Lung (tissue), 12 donors: ENCODE measurements around the gene TTLL9. TPM values are rescaled to one million over a fixed set of nuclear protein-coding genes. Genes with fewer than 3 reads are reported as not detected.
A peak's percentile ranks its signal among the peaks of the same experiment; 100 is the strongest.

Experiments used
- ATAC-seq: fragments of 200-7000 bp; cut with Tn5 transposase; one replicate; pipeline ENCODE4 v1.9.1; 2020; ENCODE audit warnings: moderate number of reproducible peaks; ENCODE audit not compliant: insufficient read depth, low FRiP score
- DNase-seq, 3 donors: peaks; one replicate each; pipeline ENCODE4 v3.0.0-alpha.2; 2013 to 2017
- H3K27ac ChIP-seq, 2 donors: one replicate each; pipeline ENCODE4 v1.5.1; 2013; ENCODE audit warnings: mild to moderate bottlenecking in 2 of 2, moderate library complexity in 2 of 2, control low read depth in 1 of 2, inconsistent platforms in 1 of 2, low read depth in 1 of 2, low read length in 1 of 2
- H3K27me3 ChIP-seq, 3 donors: one replicate each; pipeline ENCODE4 v1.5.1; 2013; ENCODE audit warnings: low read length in 2 of 3; ENCODE audit not compliant: control insufficient read depth in 3 of 3, insufficient read depth in 3 of 3
- H3K36me3 ChIP-seq, 4 donors: one replicate each; pipeline ENCODE4 v1.5.1; 2013; ENCODE audit warnings: low read length in 4 of 4, mild to moderate bottlenecking in 1 of 4, moderate library complexity in 1 of 4; ENCODE audit not compliant: control insufficient read depth in 4 of 4, insufficient read depth in 4 of 4
- H3K4me1 ChIP-seq, 5 donors: one replicate each; pipeline ENCODE4 v1.5.1; 2013; ENCODE audit warnings: low read length in 5 of 5, mild to moderate bottlenecking in 2 of 5, moderate library complexity in 1 of 5; ENCODE audit not compliant: control insufficient read depth in 5 of 5, insufficient read depth in 5 of 5
- H3K4me3 ChIP-seq: one replicate; pipeline ENCODE4 v1.5.1; 2013; ENCODE audit warnings: mild to moderate bottlenecking, control low read depth, moderate library complexity
- H3K9ac ChIP-seq, 2 donors: one replicate each; pipeline ENCODE4 v1.5.1; 2013; ENCODE audit warnings: low read length in 2 of 2, control low read depth in 1 of 2; ENCODE audit not compliant: insufficient read depth in 1 of 2
- H3K9me3 ChIP-seq, 4 donors: one replicate each; pipeline ENCODE4 v1.5.1; 2013; ENCODE audit warnings: low read length in 3 of 4, mild to moderate bottlenecking in 1 of 4, moderate library complexity in 1 of 4; ENCODE audit not compliant: control insufficient read depth in 4 of 4, insufficient read depth in 3 of 4
- WGBS, 2 donors: extraction: QIAGEN DNeasy Blood & Tissue Kit; methylation state at CpG; one replicate each; pipeline ENCODE4 v1.1.7; 2013; 5-methylcytosine and 5-hydroxymethylcytosine counted together
- polyA plus RNA-seq, 2 donors: library from polyadenylated mRNA; stranded (reverse); fragments of 200-250 nt; gene quantifications; one replicate each; pipeline ENCODE4 v1.2.1, GENCODE V29; 2013
- total RNA-seq, 2 donors: library from RNA; depleted of rRNA in 1 of 2; stranded (reverse); fragments of >200 nt in 1 of 2; gene quantifications; one replicate each; pipeline ENCODE4 v1.2.1, GENCODE V29; 2014 to 2021
- TF ChIP-seq, protein P1 (sequence below): IDR thresholded peaks from 2 replicates; pipeline ENCODE4 v1.5.1; 2012; ENCODE audit warnings: mild to moderate bottlenecking; ENCODE audit errors: control extremely low read depth, extremely low read depth
- donor health status: control.
- donor health status: control.
- donor health status: Bipolar disorder and iron deficiency.
- donor health status: healthy.
- donor health status: DM: yes; HTN: yes; CAD: no.

The TTLL9 gene
- total and polyA plus RNA-seq, 4 donors: 1.9 to 8.9 (median 4.8) TPM

DNA sequence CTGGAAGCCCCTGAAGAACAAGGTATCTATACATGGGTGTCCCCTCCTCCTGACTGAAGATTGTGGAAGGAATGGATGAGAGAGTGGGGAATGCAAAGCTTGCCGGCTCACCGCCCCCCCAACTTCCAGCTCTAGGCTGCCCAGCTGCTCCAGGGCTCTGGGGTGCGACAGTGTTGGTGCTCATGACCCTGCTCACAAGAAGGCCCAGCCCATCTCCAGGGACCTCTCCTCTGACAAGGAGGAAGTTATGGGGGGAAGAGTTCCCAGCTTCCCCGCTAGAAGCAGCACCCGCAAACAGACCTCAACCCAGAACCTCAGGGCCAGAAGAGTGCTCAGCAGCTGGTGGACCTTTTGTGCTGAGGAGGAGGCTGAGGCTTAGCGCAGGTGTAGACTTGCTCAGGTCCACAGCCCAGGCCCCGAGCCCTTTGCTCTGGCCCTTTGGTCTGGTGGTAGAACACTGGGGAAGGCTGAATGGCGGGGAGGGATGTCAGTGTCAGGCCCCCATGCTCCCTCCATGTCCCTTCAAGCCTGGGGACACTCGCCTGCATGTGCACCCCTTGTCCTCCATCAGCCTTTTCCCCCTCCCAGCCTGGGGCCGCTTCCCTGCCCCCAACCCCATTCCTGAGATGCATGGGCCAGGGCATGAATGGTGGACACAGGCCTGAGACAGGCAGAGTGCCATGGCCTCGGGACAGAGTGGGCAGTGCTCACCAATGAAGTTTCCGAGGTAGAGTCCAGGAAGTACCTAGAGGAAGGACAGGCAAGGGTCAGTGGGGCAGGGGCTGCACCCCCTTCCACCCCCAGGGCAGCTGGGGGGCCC lies 1.4 kb upstream of the TTLL9 start:
- WGBS, 2 donors: 64 to 80% methylated on average over 12 of the region's 12 CpGs
- no peaks in the 10 kb centered on the region for H3K9me3 ChIP-seq
- H3K27ac ChIP-seq: no peak overlapping the region
- H3K4me3 ChIP-seq: no peak overlapping the region
- DNase-seq: no peak
- no peak overlapping the region for H3K9ac ChIP-seq
- H3K36me3 ChIP-seq: peaks cover 0 to 6% (median 0%) of the 10 kb centered on the region in 4 donors
- peaks cover 0 to 18% (median 5%) of the 10 kb centered on the region in 5 donors for H3K4me1 ChIP-seq
- H3K27me3 ChIP-seq: no peaks in the 10 kb centered on the region
- ATAC-seq: no peak
- TF ChIP-seq, protein P1, sequence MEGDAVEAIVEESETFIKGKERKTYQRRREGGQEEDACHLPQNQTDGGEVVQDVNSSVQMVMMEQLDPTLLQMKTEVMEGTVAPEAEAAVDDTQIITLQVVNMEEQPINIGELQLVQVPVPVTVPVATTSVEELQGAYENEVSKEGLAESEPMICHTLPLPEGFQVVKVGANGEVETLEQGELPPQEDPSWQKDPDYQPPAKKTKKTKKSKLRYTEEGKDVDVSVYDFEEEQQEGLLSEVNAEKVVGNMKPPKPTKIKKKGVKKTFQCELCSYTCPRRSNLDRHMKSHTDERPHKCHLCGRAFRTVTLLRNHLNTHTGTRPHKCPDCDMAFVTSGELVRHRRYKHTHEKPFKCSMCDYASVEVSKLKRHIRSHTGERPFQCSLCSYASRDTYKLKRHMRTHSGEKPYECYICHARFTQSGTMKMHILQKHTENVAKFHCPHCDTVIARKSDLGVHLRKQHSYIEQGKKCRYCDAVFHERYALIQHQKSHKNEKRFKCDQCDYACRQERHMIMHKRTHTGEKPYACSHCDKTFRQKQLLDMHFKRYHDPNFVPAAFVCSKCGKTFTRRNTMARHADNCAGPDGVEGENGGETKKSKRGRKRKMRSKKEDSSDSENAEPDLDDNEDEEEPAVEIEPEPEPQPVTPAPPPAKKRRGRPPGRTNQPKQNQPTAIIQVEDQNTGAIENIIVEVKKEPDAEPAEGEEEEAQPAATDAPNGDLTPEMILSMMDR: no peak

DNA sequence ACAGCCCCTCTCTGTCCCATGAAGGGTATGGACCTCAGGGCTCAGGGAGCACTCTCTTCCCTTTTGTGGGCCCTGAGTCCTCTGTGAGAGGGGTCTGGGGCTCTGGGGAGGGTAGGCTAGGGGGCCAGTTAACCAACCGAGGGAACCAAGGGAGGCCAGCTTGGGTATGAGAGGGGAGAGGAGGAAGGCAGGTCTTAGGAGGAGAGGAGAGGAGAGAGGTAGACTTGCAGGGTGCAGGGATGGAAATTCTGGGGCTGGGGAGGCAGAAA lies 827 bp upstream of the TTLL9 start:
- 0 to 13% methylated on average over 1 of the region's 1 CpG for WGBS, 2 donors

DNA sequence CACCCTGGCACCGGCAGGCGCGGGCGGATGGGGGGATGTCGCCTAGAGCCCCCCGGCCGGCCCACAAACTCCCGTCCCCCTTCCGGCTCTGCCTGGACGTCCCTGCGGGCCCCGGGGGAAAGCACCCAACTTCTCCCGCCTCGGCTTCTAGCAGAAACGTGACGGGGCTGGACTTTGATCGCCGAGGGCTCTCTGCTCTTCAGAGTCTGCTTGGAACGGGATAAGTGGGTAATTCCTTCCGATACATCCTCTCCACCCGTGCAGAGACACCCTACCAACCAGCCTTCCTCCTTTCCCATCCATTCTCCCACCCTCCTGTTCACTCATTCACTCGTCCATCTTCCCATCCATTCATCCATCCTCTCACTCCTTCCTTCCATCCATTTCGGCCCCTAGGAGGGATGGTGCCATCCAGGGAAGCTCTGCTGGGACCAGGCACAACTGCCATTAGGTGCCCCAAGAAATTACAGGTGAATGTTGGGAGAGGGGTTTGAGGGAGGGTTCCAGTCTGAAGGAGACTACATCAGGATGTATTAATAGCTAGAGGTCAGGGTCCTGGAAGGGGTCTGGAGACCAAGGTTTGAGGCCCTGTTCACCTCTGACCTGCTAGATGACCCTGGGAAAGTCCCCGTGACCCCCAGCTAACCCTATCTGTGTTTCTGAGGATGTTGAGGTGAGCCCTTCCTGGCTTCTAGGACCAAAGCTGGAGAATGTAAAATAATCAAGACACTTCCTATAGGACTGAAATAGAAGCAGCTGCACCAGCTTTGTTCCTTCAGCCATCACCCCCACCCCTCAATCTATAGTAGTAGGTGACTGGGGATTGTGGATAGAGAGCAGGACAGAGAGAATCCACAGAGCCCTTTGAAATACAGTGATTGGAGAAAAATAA lies 538 bp downstream of the TTLL9 start:
- peak; percentile 54 to 59 (median 55) for DNase-seq
- Histone ChIP-seq H3K27ac (no peak overlapping the region), H3K36me3 (peaks cover 0 to 6% (median 0%) of the 10 kb centered on the region in 4 donors), H3K4me1 (peaks cover 0 to 18% (median 5%) of the 10 kb centered on the region in 5 donors), H3K27me3 (no peaks in the 10 kb centered on the region), H3K4me3 (peak overlapping the region; percentile 61), H3K9ac (peak overlapping the region; percentile 49 to 87), H3K9me3 (no peaks in the 10 kb centered on the region)
- 8 to 14% methylated on average over 19 to 24 of the region's 24 CpGs for WGBS, 2 donors
- TF ChIP-seq, protein P1: no peak
- ATAC-seq: no peak

More for the DNA sequence above, 827 bp upstream of the TTLL9 start:
- no peak for DNase-seq
- H3K9ac ChIP-seq: peak overlapping the region; percentile 49 to 90
- no peaks in the 10 kb centered on the region for H3K9me3 ChIP-seq
- ATAC-seq: no peak
- peaks cover 0 to 6% (median 0%) of the 10 kb centered on the region in 4 donors for H3K36me3 ChIP-seq
- H3K4me1 ChIP-seq: peaks cover 0 to 18% (median 5%) of the 10 kb centered on the region in 5 donors
- no peaks in the 10 kb centered on the region for H3K27me3 ChIP-seq
- H3K4me3 ChIP-seq: no peak overlapping the region
- H3K27ac ChIP-seq: peak overlapping the region in 1 of 2 donors; percentile 28
- TF ChIP-seq, protein P1: no peak
